ENCODE measurements around the gene PRKAR1B.

The PRKAR1B gene

GRCh38 chr7:739983-740942 is 13.2 kb upstream of the PRKAR1B start:
- no peak for DNase-seq (ENCODE audit: low read depth)

- DNase-seq (ENCODE audit: low read depth) = no peak
These were observed 12.4 kb upstream of the PRKAR1B start for GRCh38 chr7:739455-739982.

GRCh38 chr7:738723-739454 is 11.8 kb upstream of the PRKAR1B start:
- no peak for DNase-seq (ENCODE audit: low read depth)

GRCh38 chr7:738241-738640 is 11.2 kb upstream of the PRKAR1B start:
- DNase-seq (ENCODE audit: low read depth) = no peak

GRCh38 chr7:734808-735207 is 7.7 kb upstream of the PRKAR1B start:
- DNase-seq (ENCODE audit: low read depth) = no peak

- DNase-seq (ENCODE audit: low read depth) = no peak
These were observed 7.1 kb upstream of the PRKAR1B start for GRCh38 chr7:734214-734613.

GRCh38 chr7:732556-732955 is 5.5 kb upstream of the PRKAR1B start:
- no peak for DNase-seq (ENCODE audit: low read depth)

GRCh38 chr7:732094-732541 is 5.0 kb upstream of the PRKAR1B start:
- DNase-seq (ENCODE audit: low read depth) = no peak

GRCh38 chr7:731440-732085 is 4.5 kb upstream of the PRKAR1B start:
- no peak for DNase-seq (ENCODE audit: low read depth)

- no peak for DNase-seq (ENCODE audit: low read depth)
These were observed 3.7 kb upstream of the PRKAR1B start for GRCh38 chr7:730501-731439.

- DNase-seq (ENCODE audit: low read depth) = no peak
These were observed 2.3 kb upstream of the PRKAR1B start for GRCh38 chr7:729140-730000.

GRCh38 chr7:728602-729001 is 1.5 kb upstream of the PRKAR1B start:
- DNase-seq (ENCODE audit: low read depth) = no peak

- no peak for DNase-seq (ENCODE audit: low read depth)
These were observed 852 bp upstream of the PRKAR1B start for GRCh38 chr7:727806-728460.

GRCh38 chr7:726854-727103 is 302 bp downstream of the PRKAR1B start:
- DNase-seq (ENCODE audit: low read depth) = no peak

GRCh38 chr7:726084-726853 is 812 bp downstream of the PRKAR1B start, which contains the start of gene DNAAF5:
Gene DNAAF5 (plus strand): TSS chr7:726699. CDS start chr7:726721, 22 bp downstream.
- peak; percentile 51 for DNase-seq (ENCODE audit: low read depth)

GRCh38 chr7:725223-726005 is 1.7 kb downstream of the PRKAR1B start:
- no peak for DNase-seq (ENCODE audit: low read depth)

GRCh38 chr7:724298-724697 is 2.8 kb downstream of the PRKAR1B start:
- DNase-seq (ENCODE audit: low read depth) = no peak

- no peak for DNase-seq (ENCODE audit: low read depth)
These were observed 3.5 kb downstream of the PRKAR1B start for GRCh38 chr7:723541-723940.

Data from GM04504 (cell line).